Uterus (tissue), 2 donors: Measurements from ENCODE around the gene ZFPM1.

Experiments
- CTCF ChIP-seq, 4 experiments: fragments of 200-600 bp in 2 of 4; fragments of 450-650 bp in 2 of 4; sonication (generic) in 2 of 4; IDR thresholded peaks; one replicate each; pipeline ENCODE4 v1.5.1; 2016 to 2019; ENCODE audit warnings: antibody characterized with exemption in 4 of 4, mild to moderate bottlenecking in 2 of 4, moderate library complexity in 1 of 4
- POLR2A ChIP-seq, 2 donors: fragments of 450-650 bp; IDR thresholded peaks; one replicate each; pipeline ENCODE4 v1.6.1; 2016; ENCODE audit warnings: antibody characterized with exemption in 2 of 2, mild to moderate bottlenecking in 1 of 2, moderate library complexity in 1 of 2

DNA sequence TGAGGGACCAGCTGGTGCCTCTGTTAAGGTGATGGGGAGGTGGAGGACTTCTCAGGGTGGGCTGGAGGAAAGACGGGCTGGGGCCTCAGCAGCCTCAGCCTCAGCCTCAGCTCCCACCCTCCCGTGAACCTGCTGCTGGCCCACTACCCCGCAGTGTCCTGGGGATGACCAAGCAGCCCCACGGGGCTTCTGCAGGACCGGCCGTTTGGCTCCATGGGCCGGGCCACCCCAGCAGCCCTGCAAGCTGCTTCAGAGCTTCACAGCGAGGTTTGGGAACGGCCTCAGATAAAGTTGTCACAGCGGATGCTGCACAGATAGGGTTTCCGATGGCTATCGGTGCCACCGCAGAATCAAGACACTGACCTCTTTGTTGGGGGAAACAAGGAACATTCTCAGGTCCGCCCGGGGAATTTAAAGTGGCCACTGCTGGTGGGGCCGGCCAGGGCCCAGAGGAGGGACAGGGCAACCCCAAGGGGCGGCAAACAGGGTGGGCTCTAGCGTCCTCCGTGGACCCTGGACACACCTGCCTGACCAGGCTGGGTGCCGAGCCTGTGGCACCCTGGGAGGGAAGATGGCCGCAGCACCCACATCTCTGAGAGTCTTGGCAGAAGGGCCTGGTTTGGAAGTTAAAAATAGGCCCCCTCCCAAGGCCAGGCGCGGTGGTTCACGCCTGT lies 69.3 kb downstream of the ZFPM1 start:
- TF ChIP-seq CTCF (IDR thresholded peaks at IDR 0.05) (no peak), POLR2A (IDR thresholded peaks at IDR 0.05) (no peak)
